ENCODE results near the gene DNAH2. TPM values are rescaled to one million over a fixed set of nuclear protein-coding genes. Genes with fewer than 3 reads are reported as not detected.

DNAH2 gene
- total and polyA plus RNA-seq, 4 experiments from 2014 or later = not detected

- CTCF ChIA-PET (ENCODE audit: partially characterized antibody) = interaction anchor here (0.8 to 0.9 kb wide), 2 partner anchors 10 to 27 kb away, joined by 3 read pairs; partner anchors contain the start of gene NAA38
- Histone ChIP-seq H3K36me3 (ENCODE audit: insufficient read depth, low read length) (no peaks in the 10 kb centered on the region), H3K4me1 (ENCODE audit: insufficient read depth, low read length) (peaks cover 6% of the 10 kb centered on the region), H3K27ac (ENCODE audit: low read depth, low read length) (no peak overlapping the region), H3K9me3 (ENCODE audit: control insufficient read depth in 1 of 2, low read length in 2 of 2) (no peaks in the 10 kb centered on the region), H3K4me3 (ENCODE audit: low read length in 2 of 2) (no peak overlapping the region), H3K27me3 (ENCODE audit: insufficient read depth, low read length) (no peaks in the 10 kb centered on the region)
- Mint-ChIP-seq H3K9me3 (peaks cover 0 to 3% (median 0%) of the 10 kb centered on the region in 8 donors), H3K27me3 (peaks cover 0 to 11% of the 10 kb centered on the region in 2 donors), H3K4me1 (peaks cover 6 to 22% (median 7%) of the 10 kb centered on the region in 4 donors), H3K36me3 (peaks cover 0 to 17% of the 10 kb centered on the region in 2 donors), H3K4me3 (no peak overlapping the region), H3K27ac (peak overlapping the region in 1 of 7 donors; percentile 9)
- POLR2A ChIA-PET (ENCODE audit: partially characterized antibody) = interaction anchor here (9.0 kb wide), 1 partner anchor 17 kb away, joined by 238 read pairs; no protein-coding TSS in a partner anchor
- no peak for DNase-seq
- intact Hi-C loops (cut with micrococcal nuclease) = no loop called here
Observed at GRCh38 chr17:7830616-7831015, 113.1 kb downstream of the DNAH2 start.

- H3K4me3 ChIP-seq (ENCODE audit: low read length in 2 of 2) = no peak overlapping the region
- DNase-seq = no peak
- peaks cover 0 to 3% (median 0%) of the 10 kb centered on the region in 8 donors for H3K9me3 Mint-ChIP-seq
- no peak overlapping the region for H3K4me3 Mint-ChIP-seq
- H3K27ac ChIP-seq (ENCODE audit: low read depth, low read length) = no peak overlapping the region
- no peaks in the 10 kb centered on the region for H3K9me3 ChIP-seq (ENCODE audit: control insufficient read depth in 1 of 2, low read length in 2 of 2)
- H3K27me3 ChIP-seq (ENCODE audit: insufficient read depth, low read length) = no peaks in the 10 kb centered on the region
- peaks cover 0 to 17% of the 10 kb centered on the region in 2 donors for H3K36me3 Mint-ChIP-seq
- H3K27me3 Mint-ChIP-seq = peaks cover 0 to 11% of the 10 kb centered on the region in 2 donors
- POLR2A ChIA-PET (ENCODE audit: partially characterized antibody) = interaction anchor here (9.0 kb wide), 1 partner anchor 16 kb away, joined by 238 read pairs; no protein-coding TSS in a partner anchor
- H3K36me3 ChIP-seq (ENCODE audit: insufficient read depth, low read length) = no peaks in the 10 kb centered on the region
- CTCF ChIA-PET (ENCODE audit: partially characterized antibody) = interaction anchor here (0.8 to 4.9 kb wide), 4 partner anchors 8 to 159 kb away, joined by 3 to 19 read pairs (median 4); partner anchors contain the start of gene NAA38
- H3K4me1 ChIP-seq (ENCODE audit: insufficient read depth, low read length) = peaks cover 11% of the 10 kb centered on the region
- H3K27ac Mint-ChIP-seq = peak overlapping the region in 1 of 7 donors; percentile 9
- peaks cover 8 to 27% (median 10%) of the 10 kb centered on the region in 4 donors for H3K4me1 Mint-ChIP-seq
- intact Hi-C loops (cut with micrococcal nuclease) = no loop called here
Observed at GRCh38 chr17:7831233-7831632, 113.7 kb downstream of the DNAH2 start.

- Mint-ChIP-seq H3K36me3 (peaks cover 0 to 17% of the 10 kb centered on the region in 2 donors), H3K27ac (peak overlapping the region in 1 of 7 donors; percentile 100), H3K9me3 (peaks cover 0 to 3% (median 0%) of the 10 kb centered on the region in 8 donors), H3K27me3 (peaks cover 0 to 11% of the 10 kb centered on the region in 2 donors), H3K4me3 (peak overlapping the region in 3 of 8 donors; percentile 29 to 84 (median 32)), H3K4me1 (peaks cover 18 to 39% (median 21%) of the 10 kb centered on the region in 4 donors)
- no peaks in the 10 kb centered on the region for H3K9me3 ChIP-seq (ENCODE audit: control insufficient read depth in 1 of 2, low read length in 2 of 2)
- ChIA-PET CTCF (ENCODE audit: partially characterized antibody) (interaction anchor here (2.8 to 6.1 kb wide), 4 partner anchors 13 to 158 kb away, joined by 13 to 65 read pairs (median 18); no protein-coding TSS in a partner anchor), POLR2A (ENCODE audit: partially characterized antibody) (interaction anchor here (0.5 to 9.0 kb wide), 4 partner anchors 15 to 200 kb away, joined by 3 to 238 read pairs (median 46); partner anchors contain the start of genes CNTROB, CYB5D1, NAA38 and TRAPPC1)
- no peak overlapping the region for H3K27ac ChIP-seq (ENCODE audit: low read depth, low read length)
- no peaks in the 10 kb centered on the region for H3K27me3 ChIP-seq (ENCODE audit: insufficient read depth, low read length)
- peaks cover 23% of the 10 kb centered on the region for H3K4me1 ChIP-seq (ENCODE audit: insufficient read depth, low read length)
- DNase-seq = no peak
- H3K36me3 ChIP-seq (ENCODE audit: insufficient read depth, low read length) = no peaks in the 10 kb centered on the region
- H3K4me3 ChIP-seq (ENCODE audit: low read length in 2 of 2) = no peak overlapping the region
- intact Hi-C loops (cut with micrococcal nuclease) = no loop called here
Observed at GRCh38 chr17:7832431-7832830, 114.9 kb downstream of the DNAH2 start.

- ChIA-PET POLR2A (ENCODE audit: partially characterized antibody) (interaction anchor here (0.5 to 9.0 kb wide), 14 partner anchors 14 to 354 kb away, joined by 3 to 238 read pairs (median 4); partner anchors contain the start of genes ALOXE3, CNTROB, CYB5D1 and FXR2), CTCF (ENCODE audit: partially characterized antibody) (interaction anchor here (0.8 to 6.1 kb wide), 11 partner anchors 8 to 157 kb away, joined by 3 to 65 read pairs (median 6); partner anchors contain the start of gene NAA38)
- no peaks in the 10 kb centered on the region for H3K27me3 ChIP-seq (ENCODE audit: insufficient read depth, low read length)
- peak overlapping the region; percentile 84 to 98 (median 94) for H3K4me3 Mint-ChIP-seq
- peak overlapping the region; percentile 99 to 100 (median 99) for H3K27ac Mint-ChIP-seq
- intact Hi-C loops (cut with micrococcal nuclease) = no loop called here
- H3K36me3 ChIP-seq (ENCODE audit: insufficient read depth, low read length) = no peaks in the 10 kb centered on the region
- H3K27me3 Mint-ChIP-seq = peaks cover 0 to 11% of the 10 kb centered on the region in 2 donors
- peak overlapping the region in 1 of 2 donors; percentile 84 for H3K4me3 ChIP-seq (ENCODE audit: low read length in 2 of 2)
- H3K9me3 Mint-ChIP-seq = peaks cover 0 to 3% (median 0%) of the 10 kb centered on the region in 8 donors
- peak overlapping the region; percentile 98 for H3K27ac ChIP-seq (ENCODE audit: low read depth, low read length)
- H3K4me1 Mint-ChIP-seq = peaks cover 22 to 44% (median 26%) of the 10 kb centered on the region in 4 donors
- H3K4me1 ChIP-seq (ENCODE audit: insufficient read depth, low read length) = peaks cover 29% of the 10 kb centered on the region
- DNase-seq = peak in 1 of 5 donors; percentile 46
- no peaks in the 10 kb centered on the region for H3K9me3 ChIP-seq (ENCODE audit: control insufficient read depth in 1 of 2, low read length in 2 of 2)
- peaks cover 0 to 17% of the 10 kb centered on the region in 2 donors for H3K36me3 Mint-ChIP-seq
Observed at GRCh38 chr17:7833011-7833794, 115.7 kb downstream of the DNAH2 start.

GRCh38 chr17:7833795-7834541 is 116.4 kb downstream of the DNAH2 start, which contains the start of gene KDM6B:
Gene KDM6B, plus strand, starts transcription at chr17:7834217. Its CDS starts 11,338 bp downstream, at chr17:7845555.
- intact Hi-C loops (cut with micrococcal nuclease) = loop anchor here (1.0 to 2.0 kb wide), 6 partner anchors 8 to 261 kb away; partner anchors contain the start of genes CNTROB and NAA38
- Histone ChIP-seq H3K36me3 (ENCODE audit: insufficient read depth, low read length) (no peaks in the 10 kb centered on the region), H3K27me3 (ENCODE audit: insufficient read depth, low read length) (no peaks in the 10 kb centered on the region), H3K4me3 (ENCODE audit: low read length in 2 of 2) (peak within 1 kb of the TSS; percentile 76 to 84), H3K4me1 (ENCODE audit: insufficient read depth, low read length) (peaks cover 35% of the 10 kb centered on the region), H3K9me3 (ENCODE audit: control insufficient read depth in 1 of 2, low read length in 2 of 2) (no peaks in the 10 kb centered on the region), H3K27ac (ENCODE audit: low read depth, low read length) (peak within 1 kb of the TSS; percentile 98)
- CTCF ChIA-PET (ENCODE audit: partially characterized antibody) = interaction anchor here (0.6 to 6.1 kb wide), 18 partner anchors 8 to 223 kb away, joined by 3 to 65 read pairs (median 4); partner anchors contain the start of gene NAA38
- H3K9me3 Mint-ChIP-seq = peaks cover 0 to 3% (median 0%) of the 10 kb centered on the region in 8 donors
- H3K27ac Mint-ChIP-seq = peak within 1 kb of the TSS; percentile 99 to 100 (median 99)
- DNase-seq = peak; percentile 89 to 94 (median 90)
- peaks cover 0 to 17% of the 10 kb centered on the region in 2 donors for H3K36me3 Mint-ChIP-seq
- peaks cover 0 to 11% of the 10 kb centered on the region in 2 donors for H3K27me3 Mint-ChIP-seq
- POLR2A ChIA-PET (ENCODE audit: partially characterized antibody) = interaction anchor here (0.6 to 9.0 kb wide), 25 partner anchors 9 to 620 kb away, joined by 3 to 238 read pairs (median 4); partner anchors contain the start of genes ALOXE3, CHD3, CNTROB and CYB5D1
- peak within 1 kb of the TSS; percentile 84 to 98 (median 94) for H3K4me3 Mint-ChIP-seq
- H3K4me1 Mint-ChIP-seq = peaks cover 28 to 52% (median 32%) of the 10 kb centered on the region in 4 donors

GRCh38 chr17:7834542-7834956 is 117.0 kb downstream of the DNAH2 start:
- peak overlapping the region; percentile 99 to 100 (median 99) for H3K27ac Mint-ChIP-seq
- peaks cover 41% of the 10 kb centered on the region for H3K4me1 ChIP-seq (ENCODE audit: insufficient read depth, low read length)
- intact Hi-C loops (cut with micrococcal nuclease) = loop anchor here (1.0 to 2.0 kb wide), 6 partner anchors 8 to 262 kb away; partner anchors contain the start of genes CNTROB and NAA38

More at GRCh38 chr17:7834542-7834956, 117.0 kb downstream of the DNAH2 start:
- DNase-seq = peak in 1 of 5 donors; percentile 87
- Histone ChIP-seq H3K27me3 (ENCODE audit: insufficient read depth, low read length) (no peaks in the 10 kb centered on the region), H3K9me3 (ENCODE audit: control insufficient read depth in 1 of 2, low read length in 2 of 2) (no peaks in the 10 kb centered on the region), H3K4me3 (ENCODE audit: low read length in 2 of 2) (peak overlapping the region; percentile 76 to 84), H3K27ac (ENCODE audit: low read depth, low read length) (peak overlapping the region; percentile 98), H3K36me3 (ENCODE audit: insufficient read depth, low read length) (no peaks in the 10 kb centered on the region)
- CTCF ChIA-PET (ENCODE audit: partially characterized antibody) = interaction anchor here (0.6 to 6.1 kb wide), 17 partner anchors 8 to 223 kb away, joined by 3 to 65 read pairs (median 4); partner anchors contain the start of genes CYB5D1 and NAA38
- POLR2A ChIA-PET (ENCODE audit: partially characterized antibody) = interaction anchor here (0.6 to 9.0 kb wide), 24 partner anchors 10 to 799 kb away, joined by 3 to 238 read pairs (median 6); partner anchors contain the start of genes ALOXE3, CHD3, CNTROB and CYB5D1
- peaks cover 0 to 22% of the 10 kb centered on the region in 2 donors for H3K36me3 Mint-ChIP-seq
- H3K27me3 Mint-ChIP-seq = peaks cover 0 to 9% of the 10 kb centered on the region in 2 donors
- peaks cover 33 to 57% (median 37%) of the 10 kb centered on the region in 4 donors for H3K4me1 Mint-ChIP-seq
- H3K9me3 Mint-ChIP-seq = peaks cover 0 to 3% (median 0%) of the 10 kb centered on the region in 8 donors
- H3K4me3 Mint-ChIP-seq = peak overlapping the region; percentile 84 to 98 (median 94)
